Neural progenitor cell (in vitro differentiated cells): ENCODE measurements around the gene TCFL5.

Experiments
- CTCF ChIP-seq: fragments of 200-600 bp; sonication (generic); IDR thresholded peaks from 2 replicates; pipeline ENCODE4 v1.5.1; 2017; ENCODE audit warnings: antibody characterized with exemption, mild to moderate bottlenecking
- EZH2 ChIP-seq: fragments of 200-600 bp; sonication (generic); IDR thresholded peaks from 2 replicates; pipeline ENCODE4 v1.6.1; 2017; ENCODE audit warnings: antibody characterized with exemption, mild to moderate bottlenecking, moderate library complexity
- EZH2phosphoT487 ChIP-seq: fragments of 200-600 bp; sonication (generic); IDR thresholded peaks from 2 replicates; pipeline ENCODE4 v1.6.1; 2017; ENCODE audit warnings: antibody characterized with exemption

- TF ChIP-seq CTCF = no peak
- TF ChIP-seq EZH2 = no peak
- TF ChIP-seq EZH2phosphoT487 = no peak
Measured at GRCh38 chr20:62804627-62805154, 56.9 kb downstream of the TCFL5 start, which contains the start of gene OGFR.
